ENCODE data around the gene GLB1L2.
"Not testable (repeated sequence)": the region's sequence is repeated elsewhere in the genome, so short reads cannot be mapped to it uniquely, and the experiment has no call there.

The GLB1L2 gene, protein sequence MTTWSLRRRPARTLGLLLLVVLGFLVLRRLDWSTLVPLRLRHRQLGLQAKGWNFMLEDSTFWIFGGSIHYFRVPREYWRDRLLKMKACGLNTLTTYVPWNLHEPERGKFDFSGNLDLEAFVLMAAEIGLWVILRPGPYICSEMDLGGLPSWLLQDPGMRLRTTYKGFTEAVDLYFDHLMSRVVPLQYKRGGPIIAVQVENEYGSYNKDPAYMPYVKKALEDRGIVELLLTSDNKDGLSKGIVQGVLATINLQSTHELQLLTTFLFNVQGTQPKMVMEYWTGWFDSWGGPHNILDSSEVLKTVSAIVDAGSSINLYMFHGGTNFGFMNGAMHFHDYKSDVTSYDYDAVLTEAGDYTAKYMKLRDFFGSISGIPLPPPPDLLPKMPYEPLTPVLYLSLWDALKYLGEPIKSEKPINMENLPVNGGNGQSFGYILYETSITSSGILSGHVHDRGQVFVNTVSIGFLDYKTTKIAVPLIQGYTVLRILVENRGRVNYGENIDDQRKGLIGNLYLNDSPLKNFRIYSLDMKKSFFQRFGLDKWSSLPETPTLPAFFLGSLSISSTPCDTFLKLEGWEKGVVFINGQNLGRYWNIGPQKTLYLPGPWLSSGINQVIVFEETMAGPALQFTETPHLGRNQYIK

DNA sequence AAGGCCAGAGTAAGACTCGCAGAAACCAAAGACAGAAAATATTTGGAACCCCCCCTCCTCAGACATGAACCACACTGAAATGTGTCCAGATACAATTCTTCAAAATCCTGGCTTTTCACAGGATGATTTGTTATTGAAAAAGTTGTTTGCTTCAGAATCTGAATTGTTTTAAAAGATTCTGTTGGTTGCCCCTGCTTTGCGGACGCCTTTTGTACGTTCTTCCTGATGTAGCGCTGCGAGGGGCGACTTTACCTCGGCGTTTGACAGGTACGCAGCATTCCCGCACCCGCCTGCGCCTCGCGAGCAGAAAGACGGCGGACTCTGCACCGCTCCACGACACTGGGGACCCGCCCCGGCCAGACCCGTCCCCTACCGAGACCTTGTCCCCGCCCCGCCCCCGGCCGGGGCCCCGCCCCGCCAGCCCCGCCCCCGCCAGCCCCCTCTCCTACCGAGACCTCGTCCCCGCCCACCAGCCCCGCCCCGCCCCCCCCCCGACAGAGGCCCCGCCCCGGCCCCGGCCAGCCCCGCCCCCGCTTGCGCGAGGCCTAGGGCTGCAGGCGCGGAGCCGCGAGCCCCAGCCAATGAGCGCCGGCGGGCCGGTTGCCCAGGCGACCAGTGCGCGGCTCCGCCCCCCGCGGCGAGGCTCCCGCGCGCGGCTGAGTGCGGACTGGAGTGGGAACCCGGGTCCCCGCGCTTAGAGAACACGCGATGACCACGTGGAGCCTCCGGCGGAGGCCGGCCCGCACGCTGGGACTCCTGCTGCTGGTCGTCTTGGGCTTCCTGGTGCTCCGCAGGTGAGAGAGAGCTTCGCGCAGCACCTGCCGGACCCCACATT lies at the start of gene GLB1L2:
Gene GLB1L2 (plus strand): TSS at position 635 of the 835 bp plus-strand sequence. CDS start 74 bp downstream, at position 709.
- peak; percentile 58 to 86 (median 76) for DNase-seq

GRCh38 chr11:134282121-134283045 lies 49.4 kb upstream of the GLB1L2 start:
- no peak for DNase-seq

- no peak for DNase-seq
Observed at GRCh38 chr11:134283461-134284230, 48.1 kb upstream of the GLB1L2 start.

GRCh38 chr11:134284349-134284748 lies 47.4 kb upstream of the GLB1L2 start:
- DNase-seq: not testable (repeated sequence)

- DNase-seq: no peak
Observed at GRCh38 chr11:134287561-134287960, 44.2 kb upstream of the GLB1L2 start.

- DNase-seq: no peak
Observed at GRCh38 chr11:134288486-134288885, 43.3 kb upstream of the GLB1L2 start.

DNA sequence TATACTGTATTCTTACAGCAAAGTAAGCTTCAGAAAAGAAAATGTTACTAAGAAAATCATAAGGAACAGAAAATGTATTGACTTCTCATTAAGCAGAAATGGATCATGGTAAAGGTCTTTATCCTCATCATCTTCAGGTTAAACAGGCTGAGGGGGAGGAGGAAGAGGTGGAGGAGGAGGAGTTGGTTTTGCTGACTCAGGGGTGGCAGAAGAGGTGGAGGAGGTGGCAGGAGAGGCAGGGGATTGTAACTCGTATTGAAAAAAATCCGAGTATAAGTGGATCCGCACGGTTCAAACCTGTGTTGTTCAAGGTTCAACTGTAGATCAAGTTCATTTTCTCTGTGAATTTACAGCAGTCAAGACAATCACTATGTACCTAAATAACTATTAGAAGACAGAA lies 42.6 kb upstream of the GLB1L2 start:
- DNase-seq: no peak

DNA sequence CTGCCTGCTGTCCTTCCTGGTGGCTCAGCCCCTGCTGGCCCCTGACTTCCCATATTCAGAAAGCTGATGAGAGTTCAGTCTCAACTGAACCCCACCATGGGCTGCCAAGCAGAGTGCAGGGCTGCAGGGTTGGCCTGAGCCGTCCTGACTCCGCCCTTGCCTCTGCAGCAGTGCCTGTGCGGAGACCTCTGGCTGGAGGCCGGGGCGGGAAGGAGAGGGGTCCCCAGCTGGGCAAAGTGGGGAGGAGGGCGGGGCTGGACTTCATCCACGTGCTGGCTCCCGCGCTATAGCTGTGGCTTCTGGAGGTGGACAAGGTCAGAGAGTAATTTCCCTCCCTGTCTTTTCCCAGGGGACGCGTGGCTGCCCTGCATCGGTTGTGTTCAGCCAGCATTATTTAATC lies 42.0 kb upstream of the GLB1L2 start:
- no peak for DNase-seq

DNA sequence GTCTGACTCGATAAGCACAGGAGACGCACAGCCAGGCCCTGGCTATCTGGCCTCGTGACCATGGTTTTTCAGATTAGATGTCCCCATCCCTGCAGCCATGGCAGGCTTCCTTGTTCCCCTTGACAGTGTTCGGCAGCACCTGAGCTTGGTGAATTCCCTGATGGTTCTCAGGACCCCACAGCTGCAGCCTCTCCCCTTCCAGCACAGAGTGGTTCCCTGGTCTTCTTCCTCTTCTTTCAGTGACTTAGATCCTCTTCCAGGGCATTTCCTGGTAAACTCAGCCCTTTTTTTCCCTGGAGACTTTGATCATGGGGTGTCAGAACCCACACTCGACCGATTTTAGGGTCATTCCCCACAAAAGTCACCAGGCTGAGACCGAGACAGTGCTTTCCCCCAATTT lies 41.1 kb upstream of the GLB1L2 start:
- no peak for DNase-seq

DNA sequence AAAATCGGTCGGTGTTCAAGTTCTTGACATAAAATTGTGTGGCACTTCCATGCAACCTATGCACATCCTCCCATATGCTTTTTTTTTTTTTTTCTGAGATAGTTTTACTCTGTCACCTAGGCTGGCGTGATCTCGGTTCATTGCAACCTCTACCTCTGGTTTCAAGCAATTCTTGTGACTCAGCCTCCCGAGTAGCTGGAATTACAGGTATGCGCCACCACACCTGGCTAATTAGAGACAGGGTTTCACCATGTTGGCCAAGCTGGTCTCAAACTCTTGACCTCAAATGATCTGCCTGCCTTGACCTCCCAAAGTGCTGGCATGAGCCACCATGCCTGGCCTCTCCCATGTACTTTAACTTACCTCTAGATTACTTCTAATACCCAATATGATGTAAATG lies 40.6 kb upstream of the GLB1L2 start:
- DNase-seq: no peak

GRCh38 chr11:134292661-134293060 lies 39.1 kb upstream of the GLB1L2 start:
- no peak for DNase-seq

DNA sequence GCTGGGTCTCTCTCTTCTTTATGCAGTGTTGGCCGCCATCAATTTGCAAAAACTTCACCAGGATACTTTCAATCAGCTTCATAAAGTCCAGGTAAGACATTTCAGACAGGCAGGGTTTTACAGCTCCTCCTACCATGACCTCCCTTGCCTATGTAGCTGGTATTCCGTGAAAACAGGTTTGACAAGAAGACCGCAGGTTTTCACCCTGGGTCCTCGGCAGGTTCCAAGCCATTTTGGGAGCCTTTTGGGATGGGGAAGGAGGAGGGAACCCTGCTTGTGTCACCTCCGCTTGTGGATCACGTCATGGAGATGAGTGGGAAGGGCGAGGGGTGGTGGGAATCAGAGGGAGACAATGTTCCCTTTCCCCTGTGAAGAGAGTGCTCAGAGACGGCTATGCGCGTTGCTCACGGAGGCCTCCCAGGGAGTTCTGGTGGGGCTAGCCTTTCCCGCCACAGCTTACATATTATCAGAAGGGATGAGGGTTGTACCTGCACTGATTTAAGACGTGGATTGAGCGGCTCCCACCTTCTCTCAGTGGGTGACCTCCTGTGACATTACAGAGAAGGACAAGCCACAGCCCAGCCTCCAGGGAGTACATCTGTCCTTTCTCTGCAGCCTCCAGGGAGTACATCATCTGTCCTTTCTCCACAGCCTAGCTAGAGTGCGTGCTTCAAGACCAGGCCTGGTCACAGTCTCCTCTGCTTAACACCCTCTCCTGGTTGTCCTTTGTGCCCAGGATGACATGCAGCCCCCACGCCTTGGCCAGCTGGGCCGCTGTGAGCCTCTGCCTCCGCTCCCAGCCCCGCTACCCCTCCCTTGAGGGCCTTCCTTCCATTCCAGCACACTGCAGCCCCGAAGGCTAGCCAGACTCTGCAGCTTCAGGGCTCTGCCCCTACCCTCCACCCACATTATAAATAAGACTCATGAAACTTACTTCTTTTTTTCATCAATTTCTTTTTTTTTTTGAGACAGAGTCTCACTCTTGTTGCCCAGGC lies 38.4 kb upstream of the GLB1L2 start:
- no peak for DNase-seq

GRCh38 chr11:134294664-134295063 lies 37.1 kb upstream of the GLB1L2 start:
- DNase-seq: no peak

DNA sequence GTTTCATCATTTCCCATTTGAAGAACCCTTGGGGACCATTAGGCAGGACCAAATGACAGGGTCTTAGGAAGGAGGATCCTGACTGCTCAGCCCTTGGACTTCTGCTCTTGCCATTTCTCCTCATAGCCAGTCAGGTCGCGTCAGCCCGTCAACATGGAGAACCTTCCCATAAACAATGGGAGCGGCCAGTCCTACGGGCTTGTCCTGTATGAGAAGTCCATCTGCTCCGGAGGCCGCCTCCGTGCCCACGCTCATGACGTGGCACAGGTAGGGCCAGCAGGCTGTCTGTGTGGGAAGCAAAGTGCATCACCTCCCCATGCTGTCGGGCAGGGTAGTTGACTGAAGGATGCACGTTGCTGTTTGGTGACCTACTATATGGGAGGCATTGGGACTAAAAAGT lies 19.6 kb upstream of the GLB1L2 start:
- DNase-seq: no peak

GRCh38 chr11:134312807-134313206 lies 19.0 kb upstream of the GLB1L2 start:
- no peak for DNase-seq

- no peak for DNase-seq
Observed at GRCh38 chr11:134313379-134313778, 18.4 kb upstream of the GLB1L2 start.

DNA sequence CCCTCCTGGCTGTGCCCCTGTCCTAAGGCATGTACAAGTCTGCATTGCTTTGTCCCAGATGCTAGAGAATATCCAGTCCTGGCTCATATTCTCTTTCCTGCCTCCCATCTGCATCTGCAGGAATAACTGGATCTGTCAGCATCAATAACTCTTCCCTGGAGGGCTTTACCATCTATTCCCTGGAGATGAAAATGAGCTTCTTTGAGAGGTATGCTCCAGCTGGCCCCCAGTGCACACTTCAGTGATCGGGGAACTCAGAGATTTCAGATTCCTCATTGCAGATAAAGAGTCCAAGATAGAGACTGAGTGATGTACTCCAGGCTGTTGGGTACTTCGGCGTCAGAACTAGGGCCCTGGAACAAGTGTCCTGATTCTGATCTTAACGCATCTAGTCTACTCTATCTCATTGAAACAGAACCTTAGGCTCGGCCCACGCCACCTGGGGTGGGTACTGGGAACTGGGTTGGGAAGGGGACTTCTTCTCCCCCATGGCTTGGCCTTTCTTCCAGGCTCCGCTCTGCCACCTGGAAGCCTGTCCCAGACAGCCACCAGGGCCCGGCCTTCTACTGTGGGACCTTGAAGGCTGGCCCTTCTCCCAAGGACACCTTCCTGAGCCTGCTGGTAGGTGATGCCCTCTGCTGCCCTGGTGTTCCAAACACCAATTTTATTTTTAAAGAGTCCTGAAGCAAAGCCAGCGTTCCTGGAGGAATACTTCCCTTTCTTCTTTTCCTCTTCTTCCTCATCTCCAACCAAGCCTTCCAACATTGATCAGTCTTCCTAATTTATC lies 17.8 kb upstream of the GLB1L2 start:
- DNase-seq: no peak

- no peak for DNase-seq
Observed at GRCh38 chr11:134317103-134317502, 14.7 kb upstream of the GLB1L2 start.

GRCh38 chr11:134321373-134321772 lies 10.4 kb upstream of the GLB1L2 start:
- not testable (repeated sequence) for DNase-seq
